Islet precursor cell (in vitro differentiated cells): Measurements from ENCODE around the gene FBXW4.

Experiments
- DNase-seq: peaks from one replicate; pipeline ENCODE4 v3.0.0-alpha.2; 2018

FBXW4 gene

GRCh38 chr10:101695404-101695890, 477 bp upstream of the FBXW4 start:
- peak; percentile 52 for DNase-seq

- DNase-seq = peak; percentile 83
Measured at GRCh38 chr10:101693978-101694673, 844 bp downstream of the FBXW4 start.

GRCh38 chr10:101693651-101693977, 1.4 kb downstream of the FBXW4 start:
- DNase-seq = peak; percentile 54

DNA sequence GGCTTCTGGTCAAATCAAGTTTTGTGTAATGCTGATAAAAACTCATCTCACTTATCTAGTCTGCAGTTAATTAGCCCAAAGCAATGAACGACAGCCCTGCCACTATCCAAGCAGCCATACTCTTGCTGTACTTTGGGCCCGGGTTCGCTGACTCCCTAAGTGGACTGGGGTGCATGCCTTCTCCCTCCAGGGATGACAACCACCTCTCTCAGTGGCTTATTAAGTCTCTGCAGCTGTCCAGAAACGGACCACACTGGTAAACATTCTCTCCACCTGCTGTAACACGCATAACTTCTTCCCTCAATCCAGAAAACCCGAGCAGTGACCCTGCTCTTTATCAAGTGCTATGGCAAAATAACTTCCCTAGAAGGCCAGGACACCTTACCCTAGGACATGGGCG, 3.9 kb downstream of the FBXW4 start:
- no peak for DNase-seq

DNA sequence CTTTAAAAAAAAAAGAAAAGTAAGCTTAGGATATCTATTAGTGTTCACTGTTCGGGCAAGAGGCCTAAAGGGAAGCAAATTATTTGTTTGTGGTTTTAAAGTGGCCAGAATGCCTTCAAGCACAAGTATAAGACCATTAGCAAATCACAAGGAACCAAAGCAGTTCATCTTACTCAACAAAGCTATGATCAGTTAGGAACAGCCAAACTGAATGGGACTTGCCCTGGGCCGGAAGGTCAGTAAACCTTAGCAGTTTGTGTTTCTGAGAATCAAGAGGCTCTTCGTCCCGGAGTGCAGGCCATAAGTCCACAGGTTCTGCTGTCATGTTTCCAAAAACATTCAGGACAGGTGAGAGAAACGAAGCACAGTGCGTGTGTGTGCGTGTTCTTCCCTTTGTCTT, 4.5 kb downstream of the FBXW4 start:
- peak; percentile 70 for DNase-seq

GRCh38 chr10:101687071-101687658, 7.8 kb downstream of the FBXW4 start:
- DNase-seq = no peak

DNA sequence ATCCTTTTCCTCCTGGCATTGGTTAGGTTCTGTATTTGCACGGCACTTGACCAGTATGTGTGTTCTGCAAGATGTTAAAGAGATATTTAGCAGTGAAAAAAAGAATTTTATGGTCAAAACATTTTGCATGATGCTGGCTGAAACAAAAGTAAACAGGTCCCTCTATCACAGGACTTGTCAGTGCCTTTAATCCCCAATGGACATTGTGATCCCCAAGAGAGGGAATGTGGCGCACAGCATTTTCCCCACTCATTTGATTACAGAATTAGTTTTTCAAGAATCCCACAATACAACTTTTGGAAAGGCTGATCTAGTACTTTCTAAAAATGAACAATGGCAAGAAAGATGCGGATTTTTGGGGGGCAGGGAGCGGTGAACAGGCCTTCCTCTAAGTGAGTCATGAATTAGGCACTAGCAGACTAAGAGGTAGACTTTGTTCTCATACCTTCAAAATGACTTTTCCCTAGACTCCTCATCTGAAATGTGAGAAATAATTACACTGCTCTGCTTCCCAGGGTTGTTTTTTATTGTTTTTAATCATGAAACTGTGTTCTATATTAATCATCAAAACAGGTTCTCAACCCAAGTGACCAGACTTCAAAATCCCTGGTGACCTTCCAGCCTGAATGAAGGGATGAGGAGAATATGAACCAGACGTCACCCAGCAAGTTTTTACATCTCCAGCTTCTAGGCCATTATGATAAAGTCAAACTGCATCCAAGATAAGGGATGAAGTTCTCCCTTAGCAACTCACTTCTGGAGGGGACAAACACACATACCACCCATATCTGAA, 8.6 kb downstream of the FBXW4 start:
- DNase-seq = no peak

DNA sequence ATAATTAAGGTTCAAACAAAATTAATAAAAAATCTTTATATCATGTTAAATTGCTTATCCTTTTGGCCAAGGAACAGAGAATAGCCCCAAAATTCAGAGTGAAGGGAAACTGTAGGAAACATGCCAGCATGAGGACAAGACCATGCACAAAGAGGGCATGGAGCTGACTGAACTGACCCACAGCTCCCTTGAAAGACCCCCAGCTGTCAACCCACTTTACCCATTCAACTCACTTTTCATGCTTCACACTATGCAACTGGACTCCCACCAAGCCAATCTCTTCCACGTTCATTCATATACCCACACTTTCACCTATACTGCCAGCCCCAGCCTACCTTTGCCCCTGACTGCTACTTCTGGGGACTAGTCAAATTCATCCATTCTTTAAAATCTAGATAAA, 10.2 kb downstream of the FBXW4 start:
- no peak for DNase-seq

DNA sequence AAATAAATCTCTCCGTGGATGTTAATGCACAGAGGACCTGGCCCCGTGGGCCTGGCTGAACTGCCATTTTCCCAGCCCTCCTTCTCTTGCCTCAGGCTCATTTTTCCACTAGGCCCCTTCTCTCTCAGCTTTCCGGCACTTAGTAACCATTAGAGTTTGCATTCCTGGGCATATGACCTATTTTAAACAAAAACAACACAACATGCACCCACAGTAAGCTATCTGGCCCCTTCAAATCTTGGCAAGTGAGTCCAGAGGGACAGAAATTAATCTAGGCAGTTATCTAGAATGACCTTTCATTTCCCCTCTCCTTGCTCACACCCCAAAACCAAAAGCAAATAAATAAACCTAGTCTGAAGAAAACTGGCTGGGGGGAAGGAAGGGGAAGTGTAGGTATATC, 11.7 kb downstream of the FBXW4 start:
- peak; percentile 84 for DNase-seq

DNA sequence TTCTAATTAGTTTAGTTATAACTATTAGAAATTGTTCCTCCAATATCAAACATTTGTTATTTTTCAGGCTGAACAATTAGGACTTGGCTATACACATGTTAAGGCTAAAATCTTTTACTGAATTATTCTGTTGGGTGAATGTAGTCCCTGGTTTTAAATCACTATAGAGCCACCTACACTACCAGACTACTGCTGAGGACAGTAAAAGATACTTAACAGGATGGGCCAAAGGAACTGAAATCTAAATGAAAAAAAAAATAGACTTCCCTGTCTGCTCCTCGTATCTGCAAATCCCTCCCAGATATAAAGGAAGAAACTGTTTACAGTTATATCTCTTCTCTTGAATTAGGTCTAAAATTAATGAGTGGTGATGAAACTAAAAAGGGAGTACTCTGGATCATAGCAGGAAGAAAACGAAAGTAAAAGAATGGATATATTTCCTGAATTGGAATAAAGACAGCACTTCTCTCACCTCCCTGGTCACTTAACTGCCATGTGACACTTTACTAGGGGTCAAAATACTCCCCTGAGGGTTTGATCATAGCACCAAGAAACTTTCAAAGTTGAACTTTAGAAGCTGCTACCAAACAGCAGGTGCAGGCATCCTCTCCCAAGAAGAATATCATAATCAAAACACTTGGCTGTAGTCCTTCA, 12.7 kb downstream of the FBXW4 start:
- no peak for DNase-seq

GRCh38 chr10:101676565-101676964, 18.4 kb downstream of the FBXW4 start:
- DNase-seq = no peak

GRCh38 chr10:101675115-101675514, 19.9 kb downstream of the FBXW4 start:
- DNase-seq = no peak

- DNase-seq = no peak
Measured at GRCh38 chr10:101672536-101672935, 22.4 kb downstream of the FBXW4 start.

- DNase-seq = no peak
Measured at GRCh38 chr10:101671453-101671852, 23.5 kb downstream of the FBXW4 start.

- no peak for DNase-seq
Measured at GRCh38 chr10:101670635-101671034, 24.3 kb downstream of the FBXW4 start.

GRCh38 chr10:101669181-101669580, 25.8 kb downstream of the FBXW4 start:
- no peak for DNase-seq

DNA sequence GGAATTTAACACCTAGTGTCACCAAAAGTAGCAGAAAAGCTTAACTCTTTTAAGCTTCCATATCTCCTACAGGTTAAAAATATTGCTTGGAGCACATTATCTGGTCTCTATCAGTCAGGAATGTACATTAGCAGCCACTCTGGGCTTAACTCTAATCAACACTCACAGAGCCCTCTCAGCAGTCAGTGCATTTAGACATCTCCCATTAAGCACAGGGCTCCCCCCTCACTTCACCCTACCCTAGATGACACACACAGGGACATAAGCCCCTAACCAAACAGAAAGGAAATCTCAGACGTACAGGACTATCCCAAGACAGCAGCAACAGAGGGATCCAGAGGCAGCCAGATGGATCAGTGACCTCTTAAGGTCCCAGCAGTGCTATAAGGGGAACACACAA, 26.4 kb downstream of the FBXW4 start:
- peak; percentile 84 for DNase-seq

- no peak for DNase-seq
Measured at GRCh38 chr10:101666083-101666482, 28.9 kb downstream of the FBXW4 start.

DNA sequence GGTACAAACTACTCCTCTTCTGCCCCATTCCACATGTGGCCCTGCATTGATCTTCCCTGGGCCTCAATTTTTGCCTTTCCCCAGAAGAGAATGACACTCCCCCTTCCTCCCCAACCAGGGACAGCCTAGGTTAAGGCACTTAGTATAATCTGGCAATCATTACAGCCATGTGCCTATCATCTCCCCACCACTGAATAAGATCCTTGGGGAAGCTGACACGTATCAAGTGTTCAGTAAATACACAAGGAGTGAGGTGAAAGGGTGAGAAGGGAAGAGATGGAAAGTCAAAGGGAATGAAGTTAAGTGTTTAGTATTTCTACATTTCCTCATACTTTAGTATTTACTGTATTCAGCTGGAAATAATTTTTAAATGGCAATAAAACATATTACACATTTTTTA, 31.9 kb downstream of the FBXW4 start:
- no peak for DNase-seq

DNA sequence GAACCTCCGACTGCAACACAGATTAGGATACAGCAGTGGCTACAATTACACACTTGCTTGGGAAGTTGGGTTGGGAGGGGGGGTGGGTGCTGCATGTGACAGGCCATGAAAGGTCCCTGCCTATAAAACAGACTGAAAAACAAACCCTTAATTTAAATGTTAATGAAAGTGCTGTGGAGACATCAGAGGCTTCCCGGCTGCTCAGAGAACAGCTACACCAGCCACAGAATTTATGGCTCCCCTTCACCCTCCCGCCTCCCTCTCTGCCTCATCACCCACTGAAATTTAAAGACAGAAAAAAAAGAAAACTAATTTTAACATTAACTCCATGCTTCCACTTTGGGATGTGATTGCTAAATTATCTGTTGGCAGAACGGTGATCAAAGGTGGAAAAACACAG, 34.7 kb downstream of the FBXW4 start:
- DNase-seq = peak; percentile 65

GRCh38 chr10:101658975-101659374, 36.0 kb downstream of the FBXW4 start:
- DNase-seq = no peak

GRCh38 chr10:101656890-101657289, 38.1 kb downstream of the FBXW4 start:
- no peak for DNase-seq

- DNase-seq = no peak
Measured at GRCh38 chr10:101655570-101655969, 39.4 kb downstream of the FBXW4 start.

DNA sequence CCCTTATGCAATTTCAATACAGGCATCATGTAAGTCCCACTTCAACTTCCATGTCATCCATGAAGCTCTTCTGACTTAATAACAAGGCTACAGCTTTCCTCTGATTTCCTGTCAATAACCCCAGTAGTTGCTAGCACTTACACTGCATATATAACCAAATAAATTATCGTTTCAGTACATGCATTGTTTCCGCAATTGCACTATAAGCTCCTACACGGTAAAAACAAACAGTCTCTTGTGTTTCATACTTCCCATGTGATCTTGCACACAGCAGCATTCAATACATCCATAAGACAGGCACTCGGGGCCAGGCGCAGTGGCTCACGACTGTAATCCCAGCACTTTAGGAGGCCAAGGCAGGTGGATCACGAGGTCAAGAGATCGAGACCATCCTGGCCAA, 41.4 kb downstream of the FBXW4 start:
- DNase-seq = no peak
